ENCODE measurements around the gene SLC24A4. TPM values are rescaled to one million over a fixed set of nuclear protein-coding genes. Genes with fewer than 3 reads are reported as not detected.

SLC24A4 gene
- total RNA-seq, 1 experiment from 2014 or later: not detected

GRCh38 chr14:92334050-92334449 lies 11.1 kb downstream of the SLC24A4 start:
- Histone ChIP-seq H2AFZ (ENCODE audit: low read depth, low read length, poor library complexity, severe bottlenecking) (no peak overlapping the region), H3K27ac (ENCODE audit: low read depth, low read length) (no peak overlapping the region), H3K9me3 (ENCODE audit: control insufficient read depth in 1 of 2, insufficient read depth in 1 of 2, low read depth in 1 of 2, low read length in 2 of 2) (no peaks in the 10 kb centered on the region), H3K4me3 (replicated peaks in 1 of 2; ENCODE audit: low read depth in 1 of 2, low read length in 2 of 2) (no peak overlapping the region), H3K4me2 (ENCODE audit: low read length) (no peak overlapping the region), H3K9me2 (ENCODE audit: insufficient read depth) (no peaks in the 10 kb centered on the region), H3K9ac (ENCODE audit: low read length) (no peak overlapping the region), H4K20me1 (ENCODE audit: insufficient read depth) (no peaks in the 10 kb centered on the region), H3K4me1 (ENCODE audit: control insufficient read depth in 1 of 2, insufficient read depth in 2 of 2, low read length in 2 of 2) (no peaks in the 10 kb centered on the region), H3K36me3 (ENCODE audit: control insufficient read depth in 1 of 2, insufficient read depth in 2 of 2, low read length in 2 of 2) (no peaks in the 10 kb centered on the region), H3K79me2 (ENCODE audit: insufficient read depth, low read length) (no peaks in the 10 kb centered on the region), H3K27me3 (ENCODE audit: insufficient read depth, low read length) (no peaks in the 10 kb centered on the region)
- intact Hi-C loops (cut with micrococcal nuclease): no loop called here
- POLR2A ChIA-PET: no interaction called here
- ATAC-seq: no peak
- CTCF ChIA-PET: no interaction called here
- DNase-seq (ENCODE audit: low read depth, low spot score): no peak
- no peak for TF ChIP-seq ZNF274 (IDR thresholded peaks at IDR 0.05; ENCODE audit: low read depth, low read length)
- TF ChIP-seq EZH2 (IDR thresholded peaks at IDR 0.05): no peak
- TF ChIP-seq, protein P1, sequence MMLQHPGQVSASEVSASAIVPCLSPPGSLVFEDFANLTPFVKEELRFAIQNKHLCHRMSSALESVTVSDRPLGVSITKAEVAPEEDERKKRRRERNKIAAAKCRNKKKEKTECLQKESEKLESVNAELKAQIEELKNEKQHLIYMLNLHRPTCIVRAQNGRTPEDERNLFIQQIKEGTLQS (IDR thresholded peaks at IDR 0.05): no peak
- BruUV-seq (replicated peaks): no TSS peak
- RAD21 ChIA-PET (ENCODE audit: low non-redundant PET in 1 of 2, low total read pairs in 2 of 2, uncharacterized antibody in 2 of 2, unreplicated experiment in 2 of 2): no interaction called here

GRCh38 chr14:92336363-92336762 lies 13.4 kb downstream of the SLC24A4 start:
- Histone ChIP-seq H3K4me1 (ENCODE audit: control insufficient read depth in 1 of 2, insufficient read depth in 2 of 2, low read length in 2 of 2) (no peaks in the 10 kb centered on the region), H4K20me1 (ENCODE audit: insufficient read depth) (no peaks in the 10 kb centered on the region), H3K9me2 (ENCODE audit: insufficient read depth) (no peaks in the 10 kb centered on the region), H3K27me3 (ENCODE audit: insufficient read depth, low read length) (no peaks in the 10 kb centered on the region), H2AFZ (ENCODE audit: low read depth, low read length, poor library complexity, severe bottlenecking) (no peak overlapping the region), H3K36me3 (ENCODE audit: control insufficient read depth in 1 of 2, insufficient read depth in 2 of 2, low read length in 2 of 2) (no peaks in the 10 kb centered on the region), H3K27ac (ENCODE audit: low read depth, low read length) (no peak overlapping the region), H3K79me2 (ENCODE audit: insufficient read depth, low read length) (no peaks in the 10 kb centered on the region), H3K9ac (ENCODE audit: low read length) (no peak overlapping the region), H3K4me2 (ENCODE audit: low read length) (no peak overlapping the region), H3K9me3 (ENCODE audit: control insufficient read depth in 1 of 2, insufficient read depth in 1 of 2, low read depth in 1 of 2, low read length in 2 of 2) (no peaks in the 10 kb centered on the region), H3K4me3 (replicated peaks in 1 of 2; ENCODE audit: low read depth in 1 of 2, low read length in 2 of 2) (no peak overlapping the region)
- ChIA-PET RAD21 (ENCODE audit: low non-redundant PET in 1 of 2, low total read pairs in 2 of 2, uncharacterized antibody in 2 of 2, unreplicated experiment in 2 of 2) (no interaction called here), POLR2A (no interaction called here), CTCF (no interaction called here)
- DNase-seq (ENCODE audit: low read depth, low spot score) (no peak), ATAC-seq (no peak)
- intact Hi-C loops (cut with micrococcal nuclease): no loop called here
- BruUV-seq (replicated peaks): no TSS peak
- no peak for TF ChIP-seq SP1 (IDR thresholded peaks at IDR 0.05; ENCODE audit: low read depth)
- TF ChIP-seq ZNF274 (IDR thresholded peaks at IDR 0.05; ENCODE audit: low read depth, low read length): no peak
- no peak for TF ChIP-seq RAD21 (IDR thresholded peaks at IDR 0.05; ENCODE audit: low read depth)
- no peak for TF ChIP-seq YY1 (IDR thresholded peaks at IDR 0.05; ENCODE audit: extremely low read depth, insufficient replicate concordance, low read depth, low read length)
- no peak for TF ChIP-seq POLR2AphosphoS5 (IDR thresholded peaks at IDR 0.05; ENCODE audit: low read depth, low read length)
- no peak for TF ChIP-seq SIN3A (IDR thresholded peaks at IDR 0.05; ENCODE audit: low read depth)
- TF ChIP-seq EZH2phosphoT487 (IDR thresholded peaks at IDR 0.05; ENCODE audit: borderline replicate concordance): no peak
- TF ChIP-seq, protein P2, sequence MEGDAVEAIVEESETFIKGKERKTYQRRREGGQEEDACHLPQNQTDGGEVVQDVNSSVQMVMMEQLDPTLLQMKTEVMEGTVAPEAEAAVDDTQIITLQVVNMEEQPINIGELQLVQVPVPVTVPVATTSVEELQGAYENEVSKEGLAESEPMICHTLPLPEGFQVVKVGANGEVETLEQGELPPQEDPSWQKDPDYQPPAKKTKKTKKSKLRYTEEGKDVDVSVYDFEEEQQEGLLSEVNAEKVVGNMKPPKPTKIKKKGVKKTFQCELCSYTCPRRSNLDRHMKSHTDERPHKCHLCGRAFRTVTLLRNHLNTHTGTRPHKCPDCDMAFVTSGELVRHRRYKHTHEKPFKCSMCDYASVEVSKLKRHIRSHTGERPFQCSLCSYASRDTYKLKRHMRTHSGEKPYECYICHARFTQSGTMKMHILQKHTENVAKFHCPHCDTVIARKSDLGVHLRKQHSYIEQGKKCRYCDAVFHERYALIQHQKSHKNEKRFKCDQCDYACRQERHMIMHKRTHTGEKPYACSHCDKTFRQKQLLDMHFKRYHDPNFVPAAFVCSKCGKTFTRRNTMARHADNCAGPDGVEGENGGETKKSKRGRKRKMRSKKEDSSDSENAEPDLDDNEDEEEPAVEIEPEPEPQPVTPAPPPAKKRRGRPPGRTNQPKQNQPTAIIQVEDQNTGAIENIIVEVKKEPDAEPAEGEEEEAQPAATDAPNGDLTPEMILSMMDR (IDR thresholded peaks at IDR 0.05 in 2 of 3, conservative IDR thresholded peaks at IDR 0.05 in 1 of 3; ENCODE audit: borderline replicate concordance in 1 of 3, insufficient read depth in 1 of 3, low read depth in 2 of 3, low read length in 2 of 3): no peak
- no peak for TF ChIP-seq EGR1 (IDR thresholded peaks at IDR 0.05; ENCODE audit: low read depth)
- TF ChIP-seq CEBPB (IDR thresholded peaks at IDR 0.05; ENCODE audit: low read depth): no peak
- TF ChIP-seq, protein P3, sequence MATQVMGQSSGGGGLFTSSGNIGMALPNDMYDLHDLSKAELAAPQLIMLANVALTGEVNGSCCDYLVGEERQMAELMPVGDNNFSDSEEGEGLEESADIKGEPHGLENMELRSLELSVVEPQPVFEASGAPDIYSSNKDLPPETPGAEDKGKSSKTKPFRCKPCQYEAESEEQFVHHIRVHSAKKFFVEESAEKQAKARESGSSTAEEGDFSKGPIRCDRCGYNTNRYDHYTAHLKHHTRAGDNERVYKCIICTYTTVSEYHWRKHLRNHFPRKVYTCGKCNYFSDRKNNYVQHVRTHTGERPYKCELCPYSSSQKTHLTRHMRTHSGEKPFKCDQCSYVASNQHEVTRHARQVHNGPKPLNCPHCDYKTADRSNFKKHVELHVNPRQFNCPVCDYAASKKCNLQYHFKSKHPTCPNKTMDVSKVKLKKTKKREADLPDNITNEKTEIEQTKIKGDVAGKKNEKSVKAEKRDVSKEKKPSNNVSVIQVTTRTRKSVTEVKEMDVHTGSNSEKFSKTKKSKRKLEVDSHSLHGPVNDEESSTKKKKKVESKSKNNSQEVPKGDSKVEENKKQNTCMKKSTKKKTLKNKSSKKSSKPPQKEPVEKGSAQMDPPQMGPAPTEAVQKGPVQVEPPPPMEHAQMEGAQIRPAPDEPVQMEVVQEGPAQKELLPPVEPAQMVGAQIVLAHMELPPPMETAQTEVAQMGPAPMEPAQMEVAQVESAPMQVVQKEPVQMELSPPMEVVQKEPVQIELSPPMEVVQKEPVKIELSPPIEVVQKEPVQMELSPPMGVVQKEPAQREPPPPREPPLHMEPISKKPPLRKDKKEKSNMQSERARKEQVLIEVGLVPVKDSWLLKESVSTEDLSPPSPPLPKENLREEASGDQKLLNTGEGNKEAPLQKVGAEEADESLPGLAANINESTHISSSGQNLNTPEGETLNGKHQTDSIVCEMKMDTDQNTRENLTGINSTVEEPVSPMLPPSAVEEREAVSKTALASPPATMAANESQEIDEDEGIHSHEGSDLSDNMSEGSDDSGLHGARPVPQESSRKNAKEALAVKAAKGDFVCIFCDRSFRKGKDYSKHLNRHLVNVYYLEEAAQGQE (IDR thresholded peaks at IDR 0.05; ENCODE audit: low read depth): no peak
- TF ChIP-seq EZH2 (IDR thresholded peaks at IDR 0.05): no peak
- TF ChIP-seq, protein P1 (IDR thresholded peaks at IDR 0.05): no peak
- TF ChIP-seq JUND (IDR thresholded peaks at IDR 0.05): no peak
- TF ChIP-seq CBX3 (IDR thresholded peaks at IDR 0.05; ENCODE audit: low read depth): no peak
